GM10847 (cell line): ENCODE results near the gene MYH10.

Experiments
- POLR2A ChIP-seq: IDR thresholded peaks from 2 replicates; pipeline ENCODE4 v1.6.1; 2011; ENCODE audit not compliant: insufficient read length; ENCODE audit errors: extremely low read depth

Gene MYH10

DNA sequence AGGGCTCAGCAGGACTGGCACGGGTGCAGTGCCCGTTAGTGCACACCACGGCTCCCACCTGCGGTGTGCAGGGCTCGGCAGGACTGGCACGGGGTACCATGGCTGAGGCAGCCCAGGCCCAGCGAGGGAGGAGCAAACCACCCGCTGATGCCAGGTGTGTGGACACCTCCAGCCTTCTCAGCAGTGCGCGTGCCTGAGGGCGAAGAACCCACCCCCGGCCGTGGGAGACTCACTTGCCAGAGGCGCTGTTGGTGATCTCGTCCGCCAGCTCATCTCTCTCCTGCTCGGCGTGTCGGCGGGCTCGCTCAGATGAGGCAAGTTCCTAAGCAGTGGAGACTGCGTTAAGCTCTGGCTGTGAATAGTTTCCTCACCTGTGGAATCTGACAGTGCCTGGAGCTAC, 149.4 kb downstream of the MYH10 start:
- no peak for TF ChIP-seq POLR2A

DNA sequence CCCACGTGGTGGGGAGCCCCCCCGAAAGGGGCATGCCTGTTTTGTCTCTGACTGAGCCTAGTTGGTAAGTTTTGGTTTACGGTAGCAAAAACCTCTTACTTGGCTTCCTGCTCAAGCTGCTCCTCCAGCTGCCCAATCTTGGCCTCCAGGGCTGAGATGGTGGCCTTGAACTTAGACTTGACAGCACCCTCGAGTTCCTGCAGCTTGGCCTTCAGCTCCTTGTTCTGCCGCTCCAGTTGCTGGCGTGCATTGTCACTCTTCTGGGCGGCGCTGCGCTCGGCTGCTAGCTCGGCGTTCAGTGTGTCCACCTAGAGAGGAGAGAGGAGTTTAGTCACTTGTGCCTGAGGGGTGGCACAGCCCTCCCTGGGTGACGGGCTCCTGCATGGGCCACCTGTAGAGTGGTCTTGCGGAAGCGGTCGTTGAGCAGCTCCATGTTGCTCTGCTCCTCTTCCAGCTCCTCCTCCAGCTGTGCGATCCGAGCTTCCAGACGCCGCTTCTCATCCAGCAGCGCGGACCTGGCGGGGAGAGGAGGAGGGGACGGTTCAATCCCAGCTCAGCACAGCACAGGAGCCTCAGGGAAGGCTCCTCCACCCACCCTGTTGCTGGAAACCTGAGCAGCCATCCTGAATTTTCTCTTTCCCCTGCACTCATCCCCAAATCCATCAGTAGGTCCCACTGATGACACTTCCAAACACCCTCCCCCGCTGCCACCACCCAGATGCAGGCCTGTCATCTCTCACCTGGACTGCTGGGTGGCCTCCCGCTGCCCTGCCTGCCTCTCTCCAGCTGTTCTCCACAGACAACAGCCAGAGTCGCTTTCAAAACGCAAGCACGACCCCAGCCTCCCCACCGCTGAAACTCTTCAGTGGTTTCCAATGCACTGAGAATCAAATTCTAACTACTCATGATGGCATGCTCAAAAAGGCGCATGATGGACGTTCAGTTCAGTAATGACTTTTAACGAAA, 150.2 kb downstream of the MYH10 start:
- no peak for TF ChIP-seq POLR2A

GRCh38 chr17:8479431-8479947, 151.0 kb downstream of the MYH10 start:
- TF ChIP-seq POLR2A, result no peak

GRCh38 chr17:8477715-8478441, 152.6 kb downstream of the MYH10 start:
- TF ChIP-seq POLR2A, result no peak

DNA sequence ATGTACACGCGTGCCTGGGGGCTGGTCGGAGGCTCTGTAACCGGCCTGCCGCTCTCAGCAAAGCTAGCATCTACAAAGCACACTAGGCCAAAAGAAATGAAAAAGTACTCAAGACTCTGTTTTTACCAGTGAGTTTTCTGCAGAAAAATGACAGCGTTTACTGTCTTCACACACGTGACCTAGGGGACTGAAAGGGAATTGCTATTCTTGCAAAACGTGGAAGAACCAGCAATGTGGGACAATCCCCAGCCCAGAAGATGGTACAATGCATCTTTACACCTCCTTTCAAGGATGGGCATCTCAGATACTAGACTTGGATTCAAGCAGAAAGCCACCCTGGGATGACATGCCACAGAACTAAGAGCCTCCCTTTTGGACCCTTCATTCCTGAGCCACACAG, 153.4 kb downstream of the MYH10 start:
- no peak for TF ChIP-seq POLR2A

DNA sequence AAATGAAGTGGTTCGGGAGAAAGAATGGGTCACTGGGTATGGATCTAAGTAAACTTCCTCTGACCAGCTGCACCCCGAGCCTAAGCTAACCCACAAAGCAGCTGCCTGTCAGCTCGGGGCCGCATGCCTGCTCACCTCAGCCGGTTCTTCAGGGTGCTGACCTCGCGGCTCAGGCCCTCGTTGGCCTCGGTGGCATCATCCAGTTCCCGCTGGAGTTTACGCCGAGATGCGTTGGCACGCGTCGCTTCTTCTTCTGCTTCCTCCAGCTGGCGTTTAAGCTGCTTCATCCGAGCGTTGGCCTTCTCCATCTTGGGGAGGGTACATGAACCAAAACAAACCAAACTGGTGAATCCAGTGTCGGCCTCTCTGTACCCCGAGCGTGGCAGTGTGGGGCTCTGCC, 153.8 kb downstream of the MYH10 start:
- no peak for TF ChIP-seq POLR2A

DNA sequence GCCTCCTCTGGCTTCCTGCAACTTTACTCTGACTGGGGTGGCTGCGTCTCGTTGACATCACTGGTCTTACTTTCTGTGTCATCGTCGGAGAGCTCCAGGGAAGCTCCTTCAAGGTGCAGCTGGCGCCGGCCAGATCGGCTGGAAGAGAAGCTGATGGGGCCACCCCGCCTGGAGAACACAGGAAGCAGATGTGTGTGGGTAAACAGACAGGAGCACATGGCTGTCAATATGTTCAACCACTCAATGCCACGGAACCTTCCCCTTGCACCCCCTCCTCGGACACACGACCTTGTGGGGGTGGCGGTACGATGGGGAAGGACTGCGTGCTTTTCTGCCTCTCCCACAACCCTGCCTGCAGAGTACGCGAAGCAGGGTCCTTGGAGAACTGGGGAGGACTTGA, 154.7 kb downstream of the MYH10 start:
- no peak for TF ChIP-seq POLR2A

GRCh38 chr17:8475227-8475626, 155.3 kb downstream of the MYH10 start:
- no peak for TF ChIP-seq POLR2A

DNA sequence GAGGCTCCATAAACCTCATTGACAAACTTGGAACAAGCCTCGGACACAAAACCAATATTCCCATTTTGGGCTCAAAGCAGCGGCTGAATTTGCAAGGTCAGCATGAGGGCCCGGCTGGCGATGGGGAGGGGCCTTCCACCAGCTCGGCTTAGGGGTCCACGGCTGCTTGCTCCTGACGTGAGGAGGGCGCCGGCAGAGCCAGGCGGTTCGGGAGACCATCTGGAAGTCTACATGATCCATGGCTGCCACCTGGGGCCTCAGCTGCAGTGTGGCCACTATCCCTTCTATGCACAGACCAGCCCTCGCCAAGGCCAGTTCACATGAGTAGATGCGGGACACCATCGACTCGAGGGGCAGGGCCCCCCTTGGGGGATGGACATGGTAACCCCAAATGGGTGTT, 155.7 kb downstream of the MYH10 start:
- no peak for TF ChIP-seq POLR2A

DNA sequence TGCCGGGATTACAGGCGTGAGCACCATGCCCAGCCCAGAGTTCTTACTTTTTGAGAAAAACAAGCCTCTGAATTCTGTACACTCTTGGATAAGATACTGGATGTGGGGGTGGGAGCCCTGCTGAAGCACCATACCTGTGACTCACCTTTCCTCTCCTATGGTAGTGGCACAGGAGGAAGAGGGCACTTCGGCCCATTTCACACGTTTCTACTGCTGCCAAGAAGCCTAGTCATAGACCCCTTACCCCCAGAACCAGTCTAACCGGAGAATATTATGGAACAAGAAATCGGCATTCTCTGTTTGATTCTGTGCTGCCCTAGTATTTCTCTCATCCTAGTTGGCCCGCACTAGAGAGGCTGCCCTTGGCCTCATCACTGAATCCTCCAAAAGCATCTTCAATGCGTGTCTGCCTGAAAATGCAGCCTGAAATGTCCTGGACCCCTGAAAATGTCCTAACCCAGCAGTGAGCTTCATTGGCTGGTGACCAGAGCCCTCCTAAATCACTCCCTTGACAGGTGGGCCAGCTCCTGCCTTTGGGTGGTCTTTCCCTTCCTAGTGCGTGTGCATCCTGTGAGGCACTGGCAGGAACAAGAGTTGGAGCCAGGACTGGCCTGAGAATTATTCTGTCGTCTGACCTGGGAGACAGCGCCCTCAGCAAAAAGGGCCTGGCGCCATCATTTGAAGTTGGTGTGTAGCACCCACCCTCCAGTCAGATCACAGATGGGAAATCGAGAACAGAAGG, 156.9 kb downstream of the MYH10 start:
- TF ChIP-seq POLR2A, result no peak

DNA sequence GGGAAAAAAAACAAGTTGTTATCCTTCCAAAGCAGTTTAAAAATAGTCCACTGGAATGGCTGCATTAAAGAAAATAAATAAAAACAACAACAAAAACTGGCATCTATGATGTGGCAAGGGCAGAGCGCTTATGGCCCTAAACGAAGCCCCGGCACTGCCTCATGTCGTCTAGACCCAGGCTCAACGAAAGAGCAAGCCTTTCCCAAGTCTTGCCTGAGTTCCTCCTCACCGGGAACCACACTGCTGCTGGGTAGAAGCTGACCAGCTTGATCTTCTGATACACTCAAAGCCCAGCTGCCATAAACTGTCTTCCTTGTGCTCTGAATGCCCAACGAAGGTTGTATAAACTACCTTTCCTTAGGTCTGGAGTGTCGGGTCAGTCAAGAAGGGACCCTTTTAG, 157.9 kb downstream of the MYH10 start:
- TF ChIP-seq POLR2A, result no peak

DNA sequence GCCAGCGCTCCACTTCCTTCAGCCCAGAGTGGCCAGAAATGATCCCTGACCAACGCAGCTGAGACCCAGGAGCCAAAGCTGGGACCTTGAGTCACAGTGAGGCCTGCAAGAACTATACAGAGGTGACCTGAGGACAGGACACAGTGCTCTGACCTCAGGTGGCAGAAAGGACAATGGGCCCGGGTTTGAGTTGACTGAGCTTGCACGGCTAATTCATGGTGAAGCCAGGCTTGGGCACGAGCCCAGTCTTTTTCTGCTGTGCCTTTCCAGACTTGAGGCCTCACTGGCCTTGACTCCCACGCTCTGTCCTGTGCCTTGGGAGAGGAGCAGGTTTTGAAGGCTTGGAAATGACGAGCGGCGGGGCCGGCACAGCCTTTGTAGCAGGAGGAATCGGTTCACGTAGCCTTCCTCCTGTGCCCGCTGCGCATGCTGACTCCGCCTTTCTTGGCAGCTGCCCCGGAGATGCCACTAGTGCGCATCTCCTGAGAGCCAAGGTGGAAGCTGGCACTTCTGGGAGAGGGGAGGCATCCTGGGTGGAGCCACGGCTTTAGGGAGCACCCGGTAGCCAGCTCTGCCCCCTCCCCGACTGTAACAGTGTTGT, 160.0 kb downstream of the MYH10 start:
- TF ChIP-seq POLR2A, result no peak

GRCh38 chr17:8469964-8470363, 160.6 kb downstream of the MYH10 start:
- no peak for TF ChIP-seq POLR2A

- TF ChIP-seq POLR2A, result no peak
Observed at GRCh38 chr17:8468980-8469379, 161.5 kb downstream of the MYH10 start.

GRCh38 chr17:8468127-8468526, 162.4 kb downstream of the MYH10 start:
- TF ChIP-seq POLR2A, result no peak
